ENCODE measurements around the gene LRP2. TPM values are rescaled to one million over a fixed set of nuclear protein-coding genes. Genes with fewer than 3 reads are reported as not detected.

The LRP2 gene
- total and polyA plus RNA-seq, 2 of the 4 experiments (the other 2 are of a cell fraction): not detected

- intact Hi-C loops (cut with micrococcal nuclease) (no loop called here), dilution Hi-C loops (cut with HindIII; ENCODE audit: low sequenced_read_pairs, unreplicated experiment) (no loop called here), in situ Hi-C loops (cut with MboI; ENCODE audit: low sequenced_read_pairs) (no loop called here)
- Histone ChIP-seq H2AK5ac (ENCODE audit: low read depth, low read length) (no peak overlapping the region), H2BK120ac (ENCODE audit: low read depth, low read length) (no peak overlapping the region), H3K4me2 (ENCODE audit: low read depth, low read length) (no peak overlapping the region), H3K9me1 (ENCODE audit: insufficient read depth, low read length) (no peaks in the 10 kb centered on the region), H4K5ac (ENCODE audit: low read depth, low read length) (no peak overlapping the region), H3K9me3 (ENCODE audit: control insufficient read depth, insufficient read depth, low read length) (no peaks in the 10 kb centered on the region), H3K14ac (replicated peaks; ENCODE audit: low read depth, low read length) (no peak overlapping the region), H4K8ac (ENCODE audit: low read depth in 2 of 2, low read length in 2 of 2) (no peak overlapping the region), H2AK9ac (replicated peaks; ENCODE audit: low read depth, low read length, poor library complexity) (no peak overlapping the region), H3K23ac (ENCODE audit: low read depth, low read length) (no peak overlapping the region), H3K18ac (ENCODE audit: low read depth, low read length) (no peak overlapping the region), H2AFZ (replicated peaks; ENCODE audit: low read length, poor library complexity) (no peak overlapping the region), H3K4me3 (ENCODE audit: insufficient read depth, low read depth, low read length) (no peak overlapping the region), H3K56ac (ENCODE audit: extremely low read depth, insufficient read depth, low read length) (no peak overlapping the region), H4K20me1 (ENCODE audit: insufficient read depth, low read length) (no peaks in the 10 kb centered on the region), H3K4ac (ENCODE audit: low read depth, low read length) (no peak overlapping the region), H2BK5ac (ENCODE audit: low read depth, low read length, poor library complexity, severe bottlenecking) (no peak overlapping the region), H3K4me1 (ENCODE audit: control insufficient read depth, insufficient read depth, low read length) (no peaks in the 10 kb centered on the region), H3K27ac (ENCODE audit: insufficient read depth, low read length) (no peak overlapping the region), H3K27me3 (ENCODE audit: control insufficient read depth, insufficient read depth, low read length) (no peaks in the 10 kb centered on the region), H3K9ac (ENCODE audit: low read depth, low read length) (no peak overlapping the region), H2BK20ac (ENCODE audit: low read depth, low read length) (no peak overlapping the region), H3K79me1 (ENCODE audit: low read depth in 1 of 2, low read length in 2 of 2) (no peaks in the 10 kb centered on the region), H2BK15ac (ENCODE audit: low read depth, low read length) (no peak overlapping the region), H4K91ac (ENCODE audit: insufficient read depth, low read depth, low read length) (no peak overlapping the region), H3K36me3 (ENCODE audit: control insufficient read depth, insufficient read depth, low read length) (no peaks in the 10 kb centered on the region)
- TF ChIP-seq CTCF (conservative IDR thresholded peaks at IDR 0.05; ENCODE audit: low read depth, low read length) (no peak), RFX5 (IDR thresholded peaks at IDR 0.05; ENCODE audit: low read depth, low read length) (no peak), CHD1 (IDR thresholded peaks at IDR 0.05; ENCODE audit: low read depth, low read length) (no peak), FOS (IDR thresholded peaks at IDR 0.05; ENCODE audit: low read depth, low read length) (no peak), CEBPB (IDR thresholded peaks at IDR 0.05; ENCODE audit: low read depth, low read length) (peak; percentile 42; the same call in 1 of the 2 replicates)
- no peak for ATAC-seq (ENCODE audit: low read depth)
- POLR2A ChIA-PET (ENCODE audit: unreplicated experiment): no interaction called here
- no TSS peak for BruUV-seq (replicated peaks)
- no CpG with 5 or more reads among the region's 8 CpGs for WGBS, 2 experiments (ENCODE audit: extremely low coverage in 2 of 2, insufficient read length in 1 of 2)
- CTCF ChIA-PET: interaction anchor here (1.0 kb wide), 1 partner anchor 18 kb away, joined by 3 read pairs; no protein-coding TSS in a partner anchor
- peak; percentile 15 for DNase-seq
Measured at GRCh38 chr2:169091761-169092519, 270.4 kb downstream of the LRP2 start.
